Smooth muscle cell (in vitro differentiated cells): ENCODE results near the gene COPS2. TPM values are rescaled to one million over a fixed set of nuclear protein-coding genes. Genes with fewer than 3 reads are reported as not detected.

Experiments used
- DNase-seq: peaks from one replicate; lab custom pipeline; 2025; ENCODE audit not compliant: unreplicated experiment; lab: John Stamatoyannopoulos, UW
- H2AFZ ChIP-seq: fragments of 200-600 bp; sonication (generic); 2 replicates; pipeline ENCODE4 v1.6.0; 2016; ENCODE audit warnings: antibody characterized with exemption, low read depth, mild to moderate bottlenecking
- H3F3A ChIP-seq: fragments of 200-600 bp; sonication (generic); 2 replicates; pipeline ENCODE4 v1.6.0; 2017; ENCODE audit warnings: antibody characterized with exemption, low read depth
- H3K27ac ChIP-seq: fragments of 200-600 bp; sonication (generic); 2 replicates; pipeline ENCODE4 v1.5.1; 2016; ENCODE audit warnings: low read depth, mild to moderate bottlenecking
- H3K27me3 ChIP-seq: fragments of 200-600 bp; sonication (generic); 2 replicates; pipeline ENCODE4 v1.6.1; 2016; ENCODE audit warnings: low read depth, mild to moderate bottlenecking
- H3K36me3 ChIP-seq: fragments of 200-600 bp; sonication (generic); 2 replicates; pipeline ENCODE4 v1.5.1; 2016; ENCODE audit warnings: low read depth
- H3K4me1 ChIP-seq: fragments of 200-600 bp; sonication (generic); 2 replicates; pipeline ENCODE4 v1.5.1; 2016; ENCODE audit warnings: low read depth
- H3K4me2 ChIP-seq: fragments of 200-600 bp; sonication (generic); 2 replicates; pipeline ENCODE4 v1.6.0; 2016; ENCODE audit warnings: mild to moderate bottlenecking
- H3K4me3 ChIP-seq: fragments of 200-600 bp; sonication (generic); 2 replicates; pipeline ENCODE4 v1.5.1; 2016; ENCODE audit warnings: mild to moderate bottlenecking
- H3K79me2 ChIP-seq: fragments of 200-600 bp; sonication (generic); 2 replicates; pipeline ENCODE4 v1.6.0; 2016; ENCODE audit warnings: low read depth, mild to moderate bottlenecking
- H3K9ac ChIP-seq: fragments of 200-600 bp; sonication (generic); 2 replicates; pipeline ENCODE4 v1.6.0; 2016; ENCODE audit warnings: low read depth
- H3K9me3 ChIP-seq: fragments of 200-600 bp; sonication (generic); replicated peaks from 2 replicates; pipeline ENCODE4 v1.5.1; 2016; ENCODE audit warnings: low read depth
- H4K20me1 ChIP-seq: fragments of 200-600 bp; sonication (generic); 2 replicates; pipeline ENCODE4 v1.6.0; 2016; ENCODE audit warnings: low read depth
- CTCF ChIP-seq: fragments of 200-600 bp; sonication (generic); IDR thresholded peaks from 2 replicates; pipeline ENCODE4 v1.5.1; 2017; ENCODE audit warnings: borderline replicate concordance, mild to moderate bottlenecking, antibody characterized with exemption; ENCODE audit not compliant: insufficient read depth, poor library complexity, severe bottlenecking
- WGBS: methylation state at CpG from one replicate; pipeline ENCODE4 v1.1.7; 2016; ENCODE audit warnings: low lambda C conversion rate; 5-methylcytosine and 5-hydroxymethylcytosine counted together
- polyA plus RNA-seq: library from polyadenylated mRNA; unstranded; fragments of >200 nt; fragmentation: Nextera tagmentation; extraction: Ambion mirVana; gene quantifications from 2 replicates; pipeline ENCODE4 v1.2.1, GENCODE V29; 2016
- total RNA-seq: library from RNA; depleted of rRNA; stranded (reverse); fragments of >200 nt; gene quantifications from 2 replicates; pipeline ENCODE4 v1.2.3, GENCODE V29; 2014

COPS2 gene
- total and polyA plus RNA-seq, 2 experiments from 2014 or later, result 21.5 to 88.0 TPM

GRCh38 chr15:49096090-49096750 is 59.2 kb downstream of the COPS2 start:
- H3K79me2 ChIP-seq, result no peaks in the 10 kb centered on the region
- H2AFZ ChIP-seq, result no peak overlapping the region
- H3K27me3 ChIP-seq, result no peaks in the 10 kb centered on the region
- TF ChIP-seq CTCF, result no peak
- H3K36me3 ChIP-seq, result no peaks in the 10 kb centered on the region
- DNase-seq, result no peak
- no peak overlapping the region for H3K4me2 ChIP-seq
- no peak overlapping the region for H3K9ac ChIP-seq
- H4K20me1 ChIP-seq, result no peaks in the 10 kb centered on the region
- no peaks in the 10 kb centered on the region for H3K9me3 ChIP-seq
- H3K4me3 ChIP-seq, result no peak overlapping the region
- no peaks in the 10 kb centered on the region for H3K4me1 ChIP-seq
- H3K27ac ChIP-seq, result no peak overlapping the region
- no peaks in the 10 kb centered on the region for H3F3A ChIP-seq

GRCh38 chr15:49094923-49095322 is 60.5 kb downstream of the COPS2 start:
- Histone ChIP-seq H3K9ac (no peak overlapping the region), H2AFZ (no peak overlapping the region), H4K20me1 (no peaks in the 10 kb centered on the region), H3K36me3 (no peaks in the 10 kb centered on the region), H3K4me1 (no peaks in the 10 kb centered on the region), H3F3A (no peaks in the 10 kb centered on the region), H3K27ac (no peak overlapping the region), H3K79me2 (no peaks in the 10 kb centered on the region), H3K4me2 (no peak overlapping the region), H3K4me3 (no peak overlapping the region), H3K9me3 (no peaks in the 10 kb centered on the region), H3K27me3 (no peaks in the 10 kb centered on the region)
- no peak for TF ChIP-seq CTCF
- DNase-seq, result no peak
- WGBS, result 83% methylated on average over 1 of the region's 1 CpG

GRCh38 chr15:49093252-49094105 is 61.9 kb downstream of the COPS2 start:
- Histone ChIP-seq H3K9ac (no peak overlapping the region), H3K4me1 (no peaks in the 10 kb centered on the region), H2AFZ (no peak overlapping the region), H3K79me2 (no peaks in the 10 kb centered on the region), H4K20me1 (no peaks in the 10 kb centered on the region), H3K36me3 (no peaks in the 10 kb centered on the region), H3K27me3 (no peaks in the 10 kb centered on the region), H3F3A (no peaks in the 10 kb centered on the region), H3K9me3 (no peaks in the 10 kb centered on the region), H3K4me2 (no peak overlapping the region), H3K4me3 (no peak overlapping the region), H3K27ac (no peak overlapping the region)
- DNase-seq, result no peak
- 93% methylated on average over 4 of the region's 4 CpGs for WGBS
- TF ChIP-seq CTCF, result no peak
